Stimulated activated CD8-positive, alpha-beta memory T cell treated with anti-CD3 and anti-CD28 coated beads, Interleukin-15, amount 100 ng/mL, for 48 hours (primary cell): ENCODE results near the gene ZNF444.
"Not testable (repeated sequence)": the region's sequence is repeated elsewhere in the genome, so short reads cannot be mapped to it uniquely, and the experiment has no call there.

Experiments used
- DNase-seq, 2 donors: peaks; one replicate each; pipeline ENCODE4 v3.0.0-alpha.2; 2020; ENCODE audit warnings: low read depth in 2 of 2

The ZNF444 gene

GRCh38 chr19:56145698-56146097 is 4.6 kb downstream of the ZNF444 start:
- no peak for DNase-seq

- no peak for DNase-seq
These were observed 5.8 kb downstream of the ZNF444 start for GRCh38 chr19:56146904-56147303.

- no peak for DNase-seq
These were observed 6.2 kb downstream of the ZNF444 start for GRCh38 chr19:56147307-56147706.

- DNase-seq: no peak
These were observed 7.0 kb downstream of the ZNF444 start for GRCh38 chr19:56148096-56148495.

GRCh38 chr19:56148955-56149655 is 8.0 kb downstream of the ZNF444 start:
- DNase-seq: not testable (repeated sequence)

GRCh38 chr19:56149656-56150038 is 8.6 kb downstream of the ZNF444 start:
- DNase-seq: no peak

GRCh38 chr19:56150358-56150757 is 9.3 kb downstream of the ZNF444 start:
- no peak for DNase-seq

- DNase-seq: no peak
These were observed 11.6 kb downstream of the ZNF444 start for GRCh38 chr19:56152644-56153043.

GRCh38 chr19:56153507-56153906 is 12.4 kb downstream of the ZNF444 start:
- no peak for DNase-seq

GRCh38 chr19:56155124-56155687 is 14.1 kb downstream of the ZNF444 start:
- no peak for DNase-seq

- no peak for DNase-seq
These were observed 15.7 kb downstream of the ZNF444 start for GRCh38 chr19:56156768-56157167.

GRCh38 chr19:56158170-56158757 is 17.2 kb downstream of the ZNF444 start:
- no peak for DNase-seq

- no peak for DNase-seq
These were observed 18.0 kb downstream of the ZNF444 start for GRCh38 chr19:56159009-56159559.

- no peak for DNase-seq
These were observed 18.7 kb downstream of the ZNF444 start for GRCh38 chr19:56159622-56160271.

GRCh38 chr19:56161534-56161933 is 20.4 kb downstream of the ZNF444 start:
- no peak for DNase-seq

GRCh38 chr19:56162258-56162657 is 21.2 kb downstream of the ZNF444 start:
- DNase-seq: no peak

- DNase-seq: no peak
These were observed 22.0 kb downstream of the ZNF444 start for GRCh38 chr19:56163097-56163496.

GRCh38 chr19:56167064-56167578 is 26.0 kb downstream of the ZNF444 start:
- DNase-seq: no peak

- no peak for DNase-seq
These were observed 29.2 kb downstream of the ZNF444 start for GRCh38 chr19:56170261-56170660.

GRCh38 chr19:56174086-56174485 is 33.0 kb downstream of the ZNF444 start:
- DNase-seq: no peak

GRCh38 chr19:56174550-56174949 is 33.5 kb downstream of the ZNF444 start:
- DNase-seq: no peak

- not testable (repeated sequence) for DNase-seq
These were observed 34.8 kb downstream of the ZNF444 start, which contains the start of gene GALP for GRCh38 chr19:56175861-56176307. TSS of gene GALP (plus strand) at chr19:56176008. CDS start at chr19:56177109, 1,101 bp downstream.
